ENCODE results near the gene PRKCE.

The PRKCE gene

DNA sequence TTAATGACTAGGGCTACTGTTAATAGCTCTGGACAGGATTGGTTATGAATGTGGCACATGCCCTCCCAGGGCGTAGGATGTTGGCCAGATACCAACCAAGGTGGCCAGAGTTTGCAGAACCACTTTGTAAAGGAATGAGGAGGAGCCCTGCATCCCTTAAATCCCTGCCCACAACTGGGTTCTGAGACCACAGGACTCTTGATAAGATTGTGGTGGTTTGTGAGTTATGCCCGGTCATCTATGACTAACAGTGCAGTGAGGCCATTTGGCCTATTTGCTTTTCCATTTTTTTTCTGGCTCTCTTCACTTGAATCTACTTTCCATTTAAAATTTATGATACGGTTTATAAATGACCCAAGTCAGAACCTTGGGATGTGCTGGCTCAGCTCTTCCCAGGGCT, 294.5 kb downstream of the PRKCE start:
- no peak for DNase-seq

DNA sequence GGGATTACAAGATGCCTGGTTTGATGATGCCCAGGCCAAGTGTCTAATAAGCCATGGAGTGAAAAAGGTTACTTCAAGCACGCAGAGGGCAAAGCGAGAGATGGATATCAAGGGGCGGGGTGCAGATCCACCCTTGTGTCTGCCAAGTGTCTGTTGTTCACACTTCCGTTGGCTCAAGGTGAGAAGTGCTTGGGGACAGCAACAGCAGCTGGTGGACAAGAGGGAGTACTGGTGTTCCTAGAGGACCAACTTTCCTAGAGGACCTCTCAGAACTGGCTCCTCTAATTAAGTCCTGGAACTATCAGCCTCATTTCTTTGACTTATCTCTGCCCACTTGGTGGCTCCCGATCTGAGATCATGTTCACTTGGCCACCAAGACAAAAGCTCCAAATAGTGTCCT, 299.1 kb downstream of the PRKCE start:
- no peak for DNase-seq

- no peak for DNase-seq
Measured at GRCh38 chr2:45951025-45951727, 299.7 kb downstream of the PRKCE start.

- DNase-seq, result no peak
Measured at GRCh38 chr2:45952591-45952990, 301.1 kb downstream of the PRKCE start.

DNA sequence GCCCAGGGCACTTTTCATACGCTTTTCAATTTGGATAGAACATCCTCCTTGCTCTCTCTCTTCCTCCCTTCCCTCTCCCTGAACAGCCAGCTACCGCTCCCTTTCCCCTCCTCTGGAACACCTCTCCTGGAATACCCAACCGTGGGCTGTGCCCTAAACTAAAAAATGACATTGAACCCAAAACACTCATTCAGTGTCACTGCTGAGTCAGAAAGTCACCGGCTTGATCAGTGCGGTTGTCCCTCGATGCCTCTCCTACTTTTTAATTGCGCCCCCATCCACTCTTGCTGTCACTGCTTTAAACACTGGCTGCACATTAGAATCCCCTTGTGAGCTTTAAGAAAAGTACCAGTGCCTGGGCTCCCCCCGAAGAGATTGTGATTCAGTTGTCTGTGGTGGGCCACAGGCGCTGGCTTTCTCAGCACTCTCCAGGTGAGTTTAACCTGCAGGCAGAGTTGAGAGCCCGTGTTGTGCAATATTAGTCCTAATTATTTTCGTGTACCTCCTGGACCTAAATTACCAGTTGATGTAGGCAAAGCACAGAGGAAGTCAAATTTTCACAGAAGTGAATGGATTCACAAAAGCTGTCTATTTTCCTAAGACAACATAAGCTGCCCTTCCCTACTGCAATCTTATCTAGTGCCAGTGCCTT, 302.0 kb downstream of the PRKCE start:
- DNase-seq, result no peak

- DNase-seq, result no peak
Measured at GRCh38 chr2:45954233-45954850, 302.9 kb downstream of the PRKCE start.

DNA sequence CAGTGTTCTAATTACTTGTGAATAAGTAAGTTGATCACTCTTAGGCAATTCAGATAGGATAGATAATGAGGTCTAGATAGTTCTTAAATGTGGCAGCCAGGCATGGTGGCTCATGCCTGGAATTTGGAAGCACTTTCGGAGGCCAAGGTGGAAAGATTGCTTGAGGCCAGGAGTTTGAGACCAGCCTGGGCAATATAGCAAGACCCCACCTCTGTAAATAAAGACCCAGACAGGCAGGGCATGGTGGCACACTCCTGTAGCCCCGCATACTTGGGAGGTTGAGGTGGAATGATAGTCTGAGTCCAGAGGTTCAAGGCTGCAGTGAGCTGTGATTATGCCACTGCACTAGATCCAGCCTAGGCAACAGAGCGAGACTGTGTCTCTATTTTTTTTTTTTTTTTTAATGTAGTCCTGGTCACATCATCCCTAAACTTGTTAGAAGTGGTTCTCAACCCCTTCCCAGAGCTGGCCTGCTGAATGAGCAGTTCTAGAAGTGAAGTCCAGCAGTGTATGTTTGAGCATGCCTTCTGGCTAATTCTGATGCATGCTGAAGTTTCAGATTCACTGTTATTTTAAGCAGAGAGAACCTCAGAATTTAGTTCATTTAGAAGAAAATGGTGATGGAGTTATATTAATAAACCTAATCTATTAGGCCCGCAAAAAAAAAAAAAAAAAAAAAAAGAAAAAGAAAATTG, 306.2 kb downstream of the PRKCE start:
- DNase-seq, result no peak

- DNase-seq, result no peak
Measured at GRCh38 chr2:45960057-45960863, 308.8 kb downstream of the PRKCE start.

GRCh38 chr2:45962177-45962921, 310.9 kb downstream of the PRKCE start:
- peak; percentile 65 for DNase-seq

DNA sequence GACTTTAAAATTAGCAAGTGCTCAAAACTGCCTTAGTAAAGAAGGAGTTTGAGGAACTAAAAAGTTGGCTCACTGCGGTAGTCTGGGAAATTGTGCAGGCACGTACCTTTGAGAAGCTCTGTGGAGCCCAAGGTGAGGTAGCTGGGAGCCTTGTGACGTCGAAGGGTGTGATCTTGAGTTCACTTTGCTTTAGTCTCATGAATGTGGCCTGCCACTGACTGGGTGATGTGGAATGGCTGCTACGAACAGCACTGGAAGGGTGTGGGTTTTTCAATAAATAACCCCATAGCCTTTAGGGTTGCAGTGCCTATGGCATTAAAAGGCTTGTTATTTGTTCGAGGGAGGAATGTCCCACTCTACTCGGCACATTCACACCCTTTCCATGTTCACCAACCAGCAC, 312.3 kb downstream of the PRKCE start:
- no peak for DNase-seq

GRCh38 chr2:45964223-45964841, 312.9 kb downstream of the PRKCE start:
- DNase-seq, result peak; percentile 27

GRCh38 chr2:45964906-45965305, 313.4 kb downstream of the PRKCE start:
- DNase-seq, result no peak

GRCh38 chr2:45965871-45966498, 314.5 kb downstream of the PRKCE start:
- DNase-seq, result no peak

- DNase-seq, result peak; percentile 64
Measured at GRCh38 chr2:45968946-45969584, 317.6 kb downstream of the PRKCE start.

DNA sequence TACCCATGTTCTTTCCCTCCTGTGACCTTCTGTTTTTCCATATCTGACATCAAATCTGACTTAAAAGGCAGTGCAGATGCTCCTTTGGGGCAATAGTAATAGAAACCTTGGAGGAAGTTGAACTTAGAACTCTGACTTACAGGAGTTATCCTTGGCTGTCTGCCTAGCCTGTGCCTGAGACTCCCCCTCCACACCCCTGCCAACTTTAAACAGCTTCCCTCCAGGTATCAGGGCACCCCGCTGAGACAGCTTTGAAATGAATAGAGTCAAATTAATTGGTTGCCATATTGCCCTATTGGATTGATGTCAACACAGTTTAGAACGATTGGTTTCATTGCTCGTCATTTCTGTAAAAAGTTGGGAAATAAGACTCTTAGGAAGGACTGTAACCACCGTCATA, 322.0 kb downstream of the PRKCE start:
- DNase-seq, result no peak

DNA sequence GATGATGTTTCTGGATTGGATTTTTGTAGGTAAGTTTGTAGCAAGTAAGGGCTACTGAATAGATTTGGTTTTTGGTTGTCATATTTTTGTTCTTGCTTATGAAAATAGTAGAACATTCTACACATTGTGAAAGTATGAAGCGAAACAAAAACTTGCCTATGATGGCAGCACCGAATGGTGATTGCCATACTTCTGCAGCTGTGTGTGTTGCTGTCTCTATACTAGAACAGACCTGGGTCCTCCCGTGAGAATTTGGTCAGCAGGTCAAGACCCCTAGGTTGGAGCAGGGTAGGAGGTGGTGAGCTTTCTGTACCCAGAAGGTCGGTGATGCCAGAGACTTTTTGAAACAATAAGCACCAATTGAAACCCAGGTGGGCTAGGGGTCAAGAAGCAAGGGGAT, 322.6 kb downstream of the PRKCE start:
- DNase-seq, result no peak

DNA sequence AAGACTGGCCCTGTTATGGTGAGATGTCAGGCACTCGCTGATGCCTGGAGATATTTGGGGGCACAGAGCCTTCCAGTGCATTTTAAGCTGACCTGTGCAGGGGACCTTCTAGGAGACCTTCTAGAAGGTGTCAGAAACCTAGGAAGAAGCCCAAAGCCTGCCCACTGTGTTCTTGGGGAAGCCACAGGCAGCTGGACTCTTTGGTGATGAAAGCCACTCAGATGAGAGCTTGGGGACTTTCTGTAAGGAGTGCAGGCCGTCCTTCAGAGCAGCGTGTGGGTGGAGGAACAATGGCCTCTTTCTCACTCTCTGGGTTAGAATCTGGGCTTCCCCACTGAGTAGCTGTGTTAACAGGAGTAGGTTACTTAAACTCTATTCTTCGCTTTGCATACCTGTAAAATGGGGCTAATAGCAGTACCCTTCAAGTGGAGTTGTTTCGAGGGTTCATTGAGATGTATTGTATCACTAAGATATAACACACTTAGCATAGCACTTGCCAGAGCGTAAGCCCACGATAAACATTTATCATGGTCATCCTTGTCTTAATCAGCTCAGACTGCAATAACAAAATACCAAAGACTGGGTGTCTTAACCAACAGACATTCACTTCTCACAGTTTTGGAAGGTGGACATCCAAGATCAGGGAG, 323.4 kb downstream of the PRKCE start:
- DNase-seq, result no peak

DNA sequence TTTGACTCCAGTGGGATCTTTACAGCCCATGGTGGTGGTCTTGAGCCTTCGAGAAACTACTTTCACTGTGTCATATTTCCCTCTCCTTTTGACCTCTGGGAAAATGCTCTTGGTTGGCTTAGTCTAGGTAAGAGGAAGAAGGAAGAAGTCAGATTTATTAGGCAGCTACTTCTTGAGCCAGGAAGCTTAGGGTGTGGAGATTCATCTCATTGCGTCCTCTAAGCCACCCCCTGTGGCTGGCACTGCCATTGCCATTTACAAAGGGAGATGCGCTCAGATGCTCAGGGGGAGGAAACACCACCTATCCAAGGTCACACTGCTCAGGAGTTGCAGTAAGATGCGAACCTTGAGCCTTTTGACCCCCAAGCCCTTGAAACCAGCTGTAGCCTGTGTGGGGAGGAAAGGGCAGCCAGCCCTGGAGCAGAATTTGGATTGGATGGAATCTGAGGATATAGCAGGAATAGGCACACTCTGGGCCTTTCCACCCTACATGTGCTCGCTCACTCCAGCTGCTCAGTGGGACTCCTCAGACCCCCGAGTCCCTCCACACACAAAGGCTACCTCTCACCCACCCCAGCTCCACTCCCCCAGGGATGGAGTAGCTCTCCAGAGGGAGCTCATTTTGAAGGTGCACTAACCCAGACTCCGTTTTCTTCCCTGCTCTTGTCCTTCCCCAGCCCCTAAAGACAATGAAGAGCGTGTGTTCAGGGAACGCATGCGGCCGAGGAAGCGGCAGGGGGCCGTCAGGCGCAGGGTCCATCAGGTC, 324.5 kb downstream of the PRKCE start:
- DNase-seq, result no peak

GRCh38 chr2:45978302-45978859, 326.9 kb downstream of the PRKCE start:
- no peak for DNase-seq
